HEK293 (cell line): Measurements from ENCODE around the gene RBM17.

ENCODE experiments used
- CTCF ChIA-PET: fragments of 350-600 bp; formaldehyde crosslinking; extraction: SDS; loops from one replicate; lab custom pipeline; 2021; ENCODE audit warnings: antibody characterized with exemption; lab: Yijun Ruan, JAX
- POLR2A ChIA-PET: fragments of 300-600 bp; formaldehyde crosslinking; extraction: SDS; loops from one replicate; lab custom pipeline; 2020; ENCODE audit warnings: antibody characterized with exemption, inconsistent platforms; lab: Yijun Ruan, JAX
- H3K27ac ChIP-seq: fragments of 200-500 bp; sonication (Bioruptor generic); 2 replicates; pipeline ENCODE4 v1.5.1; 2014; ENCODE audit warnings: low read depth, low read length, control low read depth, inconsistent platforms; ENCODE audit errors: extremely low read depth
- H3K36me3 ChIP-seq, 2 experiments: fragments of 200-500 bp in 1 of 2; sonication (Bioruptor generic) in 1 of 2; 1 replicate in 1 of 2; 2 replicates in 1 of 2; pipeline ENCODE4 v1.5.1; 2014 to 2017; ENCODE audit warnings: inconsistent platforms in 2 of 2, low read length in 2 of 2; ENCODE audit not compliant: control insufficient read depth in 2 of 2, insufficient read depth in 1 of 2
- H3K4me1 ChIP-seq: fragments of 200-500 bp; sonication (Bioruptor generic); 2 replicates; pipeline ENCODE4 v1.5.1; 2014; ENCODE audit warnings: mild to moderate bottlenecking, low read length, inconsistent platforms; ENCODE audit not compliant: control insufficient read depth, insufficient read depth
- H3K4me3 ChIP-seq: 2 replicates; pipeline ENCODE4 v1.5.1; 2011; ENCODE audit warnings: low read depth, mild to moderate bottlenecking, control low read depth, low read length, moderate library complexity
- H3K9me3 ChIP-seq: fragments of 200-500 bp; sonication (Bioruptor generic); 2 replicates; pipeline ENCODE4 v1.5.1; 2014; ENCODE audit warnings: low read depth, low read length, inconsistent platforms; ENCODE audit not compliant: control insufficient read depth, insufficient read depth
- AEBP2 ChIP-seq: fragments of 450-650 bp; formaldehyde crosslinking; IDR thresholded peaks from 2 replicates; pipeline ENCODE4 v1.5.1; 2016; ENCODE audit warnings: missing biosample characterization, missing genetic modification characterization, borderline replicate concordance
- BCL11B ChIP-seq: fragments of 450-650 bp; formaldehyde crosslinking; IDR thresholded peaks from 2 replicates; pipeline ENCODE4 v1.5.1; 2016; ENCODE audit warnings: low read depth, missing biosample characterization, missing genetic modification characterization
- EGR2 ChIP-seq: fragments of 450-650 bp; formaldehyde crosslinking; IDR thresholded peaks from 2 replicates; pipeline ENCODE4 v1.5.1; 2016; ENCODE audit warnings: low read depth, missing biosample characterization, missing genetic modification characterization
- GLIS1 ChIP-seq: fragments of 450-650 bp; formaldehyde crosslinking; IDR thresholded peaks from 2 replicates; pipeline ENCODE4 v1.5.1; 2016; ENCODE audit warnings: missing biosample characterization, missing genetic modification characterization
- KLF10 ChIP-seq: fragments of 450-650 bp; IDR thresholded peaks from 2 replicates; pipeline ENCODE4 v1.5.1; 2018; ENCODE audit warnings: missing biosample characterization, mild to moderate bottlenecking, missing genetic modification characterization
- KLF8 ChIP-seq: fragments of 450-650 bp; formaldehyde crosslinking; IDR thresholded peaks from 2 replicates; pipeline ENCODE4 v1.5.1; 2016; ENCODE audit warnings: missing biosample characterization, missing genetic modification characterization
- PRDM1 ChIP-seq: fragments of 450-650 bp; formaldehyde crosslinking; IDR thresholded peaks from 2 replicates; pipeline ENCODE4; 2016; ENCODE audit warnings: missing biosample characterization, missing genetic modification characterization
- PRDM10 ChIP-seq: fragments of 450-650 bp; formaldehyde crosslinking; IDR thresholded peaks from 2 replicates; pipeline ENCODE4 v1.5.1; 2016; ENCODE audit warnings: missing biosample characterization, missing genetic modification characterization
- ZBTB21 ChIP-seq: fragments of 450-650 bp; formaldehyde crosslinking; IDR thresholded peaks from 2 replicates; pipeline ENCODE4 v1.5.1; 2017; ENCODE audit warnings: missing biosample characterization, missing genetic modification characterization
- ZBTB7A ChIP-seq: fragments of 450-650 bp; formaldehyde crosslinking; IDR thresholded peaks from 2 replicates; pipeline ENCODE4 v1.5.1; 2016; ENCODE audit warnings: low read depth, missing biosample characterization, missing genetic modification characterization
- ZNF157 ChIP-seq: fragments of 450-650 bp; formaldehyde crosslinking; IDR thresholded peaks from 2 replicates; pipeline ENCODE4 v1.5.1; 2016; ENCODE audit warnings: missing biosample characterization, missing genetic modification characterization
- ZNF292 ChIP-seq: fragments of 450-650 bp; formaldehyde crosslinking; IDR thresholded peaks from 2 replicates; pipeline ENCODE4 v1.5.1; 2016; ENCODE audit warnings: low read depth, missing biosample characterization, missing genetic modification characterization, borderline replicate concordance
- ZNF416 ChIP-seq: fragments of 450-650 bp; formaldehyde crosslinking; IDR thresholded peaks from 2 replicates; pipeline ENCODE4 v1.5.1; 2016; ENCODE audit warnings: missing biosample characterization, missing genetic modification characterization
- ZNF513 ChIP-seq: fragments of 450-650 bp; IDR thresholded peaks from 2 replicates; pipeline ENCODE4 v1.5.1; 2018; ENCODE audit warnings: missing biosample characterization, missing genetic modification characterization
- ZNF549 ChIP-seq: fragments of 450-650 bp; IDR thresholded peaks from 2 replicates; pipeline ENCODE4 v1.5.1; 2018; ENCODE audit warnings: missing biosample characterization, missing genetic modification characterization, mild to moderate bottlenecking, inconsistent platforms, moderate library complexity
- ZNF629 ChIP-seq: fragments of 450-650 bp; formaldehyde crosslinking; IDR thresholded peaks from 2 replicates; pipeline ENCODE4 v1.5.1; 2017; ENCODE audit warnings: missing biosample characterization, missing genetic modification characterization
- ZNF660 ChIP-seq: fragments of 450-650 bp; IDR thresholded peaks from 2 replicates; pipeline ENCODE4 v1.5.1; 2018; ENCODE audit warnings: missing biosample characterization, mild to moderate bottlenecking, missing genetic modification characterization
- ZNF664 ChIP-seq: fragments of 450-650 bp; formaldehyde crosslinking; IDR thresholded peaks from 2 replicates; pipeline ENCODE4 v1.5.1; 2016; ENCODE audit warnings: missing biosample characterization, missing genetic modification characterization

RBM17 gene

GRCh38 chr10:6109444-6109775 is 20.6 kb downstream of the RBM17 start (continued):
- TF ChIP-seq ZNF513: no peak
- no peak for TF ChIP-seq ZBTB7A (tag by site-specific recombination)

- Histone ChIP-seq H3K9me3 (no peaks in the 10 kb centered on the region), H3K27ac (no peak overlapping the region), H3K4me1 (no peaks in the 10 kb centered on the region), H3K36me3 (peaks cover 53 to 94% of the 10 kb centered on the region in 2 experiments)
- ChIA-PET POLR2A (interaction anchor here (0.6 kb wide), 1 partner anchor 171 kb away, joined by 4 read pairs; no protein-coding TSS in a partner anchor), CTCF (interaction anchor here (0.6 to 3.4 kb wide), 10 partner anchors 29 to 668 kb away, joined by 3 to 48 read pairs (median 4); partner anchors contain the start of gene PFKFB3)
- no peak for TF ChIP-seq PRDM1 (tag by site-specific recombination)
- TF ChIP-seq GLIS1 (tag by site-specific recombination): no peak
- TF ChIP-seq PRDM10 (tag by site-specific recombination): no peak
- TF ChIP-seq ZNF416 (tag by site-specific recombination): no peak
- TF ChIP-seq KLF8 (tag by site-specific recombination): no peak
- TF ChIP-seq ZNF292: no peak
- TF ChIP-seq BCL11B (tag by site-specific recombination): no peak
- TF ChIP-seq KLF10 (tag by site-specific recombination): no peak
- TF ChIP-seq, all 188 proteins: peak for 0
- H3K4me3 ChIP-seq: no peak overlapping the region
These were observed 21.3 kb downstream of the RBM17 start for GRCh38 chr10:6110136-6110535.

- CTCF ChIA-PET: interaction anchor here (1.8 kb wide), 1 partner anchor 289 kb away, joined by 6 read pairs; no protein-coding TSS in a partner anchor
- Histone ChIP-seq H3K4me1 (no peaks in the 10 kb centered on the region), H3K4me3 (no peak overlapping the region), H3K9me3 (no peaks in the 10 kb centered on the region), H3K27ac (no peak overlapping the region), H3K36me3 (peaks cover 44 to 91% of the 10 kb centered on the region in 2 experiments)
- POLR2A ChIA-PET: no interaction called here
- TF ChIP-seq ZNF549 (tag by site-specific recombination) (no peak), ZNF629 (tag by site-specific recombination) (no peak), EGR2 (tag by site-specific recombination) (no peak), ZBTB21 (tag by site-specific recombination) (no peak), AEBP2 (tag by site-specific recombination) (no peak), ZNF157 (tag by site-specific recombination) (no peak), KLF10 (tag by site-specific recombination) (no peak), ZNF660 (no peak), ZNF664 (tag by site-specific recombination) (no peak)
These were observed 24.1 kb downstream of the RBM17 start for GRCh38 chr10:6112893-6113292.
